Dermis blood vessel endothelial cell (primary cell): Measurements from ENCODE around the gene ZNF107. TPM values are rescaled to one million over a fixed set of nuclear protein-coding genes. Genes with fewer than 3 reads are reported as not detected.

ENCODE experiments used
- DNase-seq: peaks from one replicate; pipeline ENCODE4 v3.0.0; 2010
- total RNA-seq: library from RNA; depleted of rRNA; stranded (reverse); fragments of >200 nt; gene quantifications from 2 replicates; pipeline ENCODE4 v1.2.3, GENCODE V29; 2014

Gene ZNF107
- 4.0 and 4.6 TPM in 2 replicates for total RNA-seq

DNA sequence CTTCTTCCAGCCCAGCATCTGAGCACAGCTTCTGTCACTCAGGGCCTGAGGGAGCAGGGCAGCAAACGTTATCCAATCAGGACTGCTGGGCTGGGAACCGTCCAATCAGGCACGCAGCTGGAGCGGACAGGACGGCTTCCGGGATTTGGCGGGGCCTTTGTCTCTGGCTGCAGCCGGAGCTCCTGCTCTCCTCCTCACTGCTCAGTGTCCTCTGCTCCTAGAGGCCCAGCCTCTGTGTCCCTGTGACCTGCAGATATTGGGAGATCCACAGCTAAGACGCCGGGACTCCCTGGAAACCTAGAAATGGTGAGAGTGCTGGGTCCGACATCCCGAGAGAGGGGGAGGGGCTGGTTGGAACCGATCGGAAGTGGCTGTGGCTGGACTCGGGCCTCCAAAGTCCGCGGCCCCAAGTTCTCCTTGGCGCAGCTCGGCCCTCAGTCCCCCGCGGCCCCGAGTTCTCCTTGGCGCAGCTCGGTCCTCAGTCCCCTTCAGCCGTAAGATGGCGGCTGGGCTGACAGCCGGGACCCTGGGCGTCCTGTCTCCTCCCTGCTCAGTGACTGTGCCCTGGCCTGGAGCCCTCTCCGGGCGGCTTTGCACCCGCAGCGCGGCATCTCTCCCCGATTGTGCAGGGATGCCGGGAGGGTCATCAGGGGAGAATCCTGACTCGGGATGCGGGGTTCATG is at the start of gene ZNF107:
Gene ZNF107, plus strand, starts transcription at position 154 of the 683 bp plus-strand sequence. Its CDS starts 150 bp downstream, at position 304.
- DNase-seq: peak; percentile 94

DNA sequence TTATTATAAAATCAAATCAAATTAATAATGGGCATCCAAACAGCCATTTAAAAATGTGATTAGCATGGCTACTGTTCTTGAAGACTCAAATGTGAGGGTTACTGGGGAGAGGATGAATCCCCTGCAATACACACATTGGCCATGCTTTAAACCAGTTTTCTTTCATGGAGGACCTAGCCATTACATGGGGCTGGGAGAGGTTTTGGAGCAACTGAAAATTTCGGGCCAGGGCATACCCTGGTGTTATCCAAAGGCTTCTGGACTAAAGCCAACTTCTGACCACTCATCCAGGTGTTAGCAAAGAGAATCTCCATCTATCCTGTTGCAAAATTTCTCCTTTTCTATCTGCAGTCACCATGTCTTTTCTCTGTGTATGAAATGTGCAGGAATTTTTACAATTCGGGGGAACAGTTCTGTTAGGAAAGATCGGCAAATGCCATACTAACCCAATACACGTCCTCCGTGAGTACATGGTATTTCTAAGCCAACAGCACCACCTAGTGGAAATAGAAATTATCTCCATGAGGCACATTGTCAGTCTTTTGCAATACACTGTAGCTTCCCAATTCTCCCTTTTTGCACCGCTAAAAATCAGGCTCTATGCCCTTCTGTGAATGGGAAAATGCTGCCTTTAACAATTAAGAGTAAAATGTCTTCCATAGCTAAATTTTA is 47.0 kb upstream of the ZNF107 start:
- peak; percentile 73 for DNase-seq

DNA sequence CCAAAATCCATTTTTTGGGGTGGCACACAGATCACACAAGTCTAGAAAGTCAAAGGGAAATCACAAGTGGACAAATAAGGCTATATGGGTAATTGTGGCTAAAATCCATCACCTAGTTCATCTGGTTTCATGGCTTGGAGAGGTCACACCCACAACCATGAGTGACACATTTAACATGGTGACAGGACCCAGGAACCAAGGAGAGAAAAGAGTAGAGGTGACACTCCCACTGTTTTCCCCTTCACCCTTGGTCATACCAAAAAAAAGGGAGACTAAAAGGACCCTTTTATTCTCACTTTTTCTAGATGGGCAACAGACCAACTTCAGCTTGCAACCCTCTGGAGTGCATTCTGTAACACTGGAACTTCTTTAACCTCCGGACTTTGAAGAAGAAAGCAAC is 46.2 kb upstream of the ZNF107 start:
- no peak for DNase-seq

DNA sequence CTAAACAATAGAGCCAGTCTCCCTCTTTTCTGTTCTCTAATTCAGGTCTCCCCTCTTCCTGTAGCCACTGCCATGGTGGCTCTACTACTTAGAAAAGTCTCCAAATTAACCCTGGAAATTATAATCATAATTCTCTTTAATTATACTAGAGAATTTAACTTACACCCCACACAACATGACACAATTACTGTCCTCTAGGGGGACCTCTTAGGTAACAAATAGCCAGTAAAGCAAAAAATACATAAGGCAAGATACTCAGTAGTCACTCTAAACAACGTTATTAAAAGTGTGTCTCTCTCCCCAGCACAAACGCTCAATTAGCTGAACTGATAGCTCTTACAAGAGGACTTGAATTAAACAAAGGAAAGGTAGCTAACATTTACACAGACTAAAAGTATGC is 44.3 kb upstream of the ZNF107 start:
- no peak for DNase-seq

DNA sequence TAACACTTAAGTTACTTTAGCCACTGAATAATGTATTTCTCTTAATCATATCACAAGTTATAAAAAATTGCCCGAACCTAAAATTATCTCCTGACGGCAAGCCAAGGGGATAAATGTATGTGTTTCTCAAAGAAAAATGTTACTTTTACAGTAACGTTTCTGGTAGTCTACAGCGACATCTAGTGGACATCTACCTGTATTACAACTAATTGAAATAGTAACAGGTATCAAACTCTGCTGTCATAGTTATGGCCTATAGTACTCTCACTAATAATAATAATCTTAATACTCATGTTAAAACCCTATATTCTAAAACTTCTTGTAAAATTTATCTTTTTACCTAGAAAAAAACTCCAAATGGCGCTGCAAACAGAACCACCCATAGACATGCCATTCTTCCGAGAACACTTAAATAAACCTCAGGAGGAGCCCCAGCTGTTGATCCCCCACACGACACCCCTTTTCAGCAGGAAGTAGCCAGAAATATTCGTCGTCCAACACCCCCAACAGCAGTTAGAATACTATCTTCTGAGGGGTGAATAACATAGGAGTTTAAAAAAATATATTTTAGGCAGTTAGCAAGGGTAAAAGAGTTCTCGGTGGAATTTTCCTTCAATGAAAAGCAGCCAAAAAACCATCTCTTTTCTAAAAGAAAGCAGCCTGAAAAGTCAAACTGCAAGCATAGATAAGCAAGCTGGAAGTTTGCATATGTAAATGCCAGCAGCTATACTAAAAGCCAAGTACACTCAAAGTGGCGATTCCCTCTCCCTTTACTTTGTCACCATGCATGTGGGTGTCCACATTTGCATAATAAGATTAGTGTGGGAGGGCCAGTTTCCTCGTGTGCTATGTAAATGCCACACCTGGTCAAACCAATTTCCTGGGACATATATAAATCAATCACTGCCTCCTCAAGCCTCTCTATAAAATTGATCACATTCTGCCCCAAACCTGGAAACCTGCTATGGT is 40.5 kb upstream of the ZNF107 start:
- peak; percentile 28 for DNase-seq

DNA sequence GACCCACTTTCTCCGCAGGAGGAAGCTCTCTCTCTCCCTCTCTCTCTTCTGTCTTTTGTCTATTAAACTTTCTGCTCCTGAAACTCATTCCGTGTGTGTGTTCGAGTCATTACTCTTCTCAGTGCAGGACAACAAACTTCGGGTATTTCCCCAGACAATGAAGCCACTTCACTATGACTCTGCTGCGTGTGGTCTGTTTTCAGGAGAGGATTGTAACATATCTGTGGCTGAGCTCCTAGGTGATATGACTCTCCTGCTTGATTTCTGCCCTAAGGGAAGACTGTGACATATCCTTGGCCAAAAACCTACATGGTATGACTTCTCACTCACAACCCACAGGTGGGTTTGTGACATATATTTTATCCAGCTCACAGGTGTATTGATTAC is 39.9 kb upstream of the ZNF107 start:
- DNase-seq: no peak

DNA sequence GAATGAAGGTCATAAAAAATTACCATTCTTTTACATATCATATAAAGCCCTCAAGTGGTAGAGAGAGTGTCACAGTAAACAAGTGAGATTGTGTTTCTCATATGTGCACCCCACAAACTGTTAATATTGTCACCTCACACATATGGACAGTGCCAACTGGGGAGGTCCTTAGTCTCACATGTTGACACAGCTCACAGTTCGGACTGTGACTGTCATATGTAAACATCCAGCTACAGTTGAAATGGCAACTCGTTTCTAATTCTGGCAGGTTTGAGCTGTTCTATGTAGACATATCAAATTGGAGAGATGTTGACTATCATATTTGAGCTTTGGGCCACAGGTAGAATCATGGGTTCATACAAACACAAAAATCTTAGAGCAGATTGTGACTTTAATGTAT is 39.4 kb upstream of the ZNF107 start:
- no peak for DNase-seq

DNA sequence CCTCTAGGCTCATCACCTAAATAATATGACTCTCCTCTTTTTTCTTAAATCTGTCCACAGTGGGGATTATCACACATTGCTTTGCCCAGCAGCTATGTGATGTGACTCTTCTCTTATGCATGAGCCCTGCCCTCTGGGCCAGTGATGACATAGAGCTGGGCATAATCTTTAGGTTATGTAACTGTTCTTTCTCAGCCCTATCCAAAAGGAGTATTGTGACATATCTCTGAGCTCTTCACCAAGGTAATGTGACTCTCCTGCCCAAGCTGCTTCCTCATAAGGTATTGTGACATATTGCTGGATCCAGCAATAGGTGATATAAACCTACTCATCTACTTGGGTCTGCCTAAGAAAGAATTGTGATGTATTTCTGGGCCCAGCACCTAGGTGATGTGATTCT is 37.7 kb upstream of the ZNF107 start:
- no peak for DNase-seq

DNA sequence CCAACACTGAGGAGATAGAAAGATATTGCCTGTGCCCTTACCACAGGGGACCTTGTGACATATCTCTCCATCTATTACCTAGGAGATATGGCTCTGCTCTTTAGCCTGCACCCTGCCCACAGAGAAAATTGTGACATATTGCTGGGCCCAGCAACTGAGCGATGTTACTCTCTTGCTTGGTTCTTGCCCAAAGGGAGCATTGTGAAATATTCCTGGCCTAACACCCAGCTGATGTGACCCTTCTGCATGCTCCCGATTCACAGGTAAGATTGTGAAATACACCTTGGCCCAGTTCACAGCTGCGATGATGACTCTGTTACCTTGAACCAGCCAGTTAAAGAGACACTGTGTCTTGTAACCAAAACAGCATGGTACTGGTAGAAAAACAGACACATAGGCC is 37.2 kb upstream of the ZNF107 start:
- DNase-seq: no peak

DNA sequence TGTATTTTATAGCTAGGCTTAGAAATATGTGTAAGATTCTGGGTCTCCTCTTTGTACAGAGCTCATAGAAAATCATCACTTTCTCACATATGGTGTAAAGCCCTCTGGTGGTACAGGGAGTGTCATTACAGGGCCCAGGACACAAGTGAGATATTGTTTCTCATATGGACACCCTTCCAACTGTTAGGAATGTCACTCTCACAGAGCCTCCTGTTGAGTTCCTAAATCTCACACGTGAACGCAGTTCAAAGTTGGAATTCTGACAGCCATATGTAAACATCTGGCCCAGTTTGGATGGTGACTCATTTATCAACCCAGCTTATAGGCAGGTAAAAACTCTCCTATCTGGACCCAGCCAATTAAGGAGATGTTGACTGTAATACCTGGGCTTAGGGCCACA is 35.4 kb upstream of the ZNF107 start:
- peak; percentile 23 for DNase-seq

DNA sequence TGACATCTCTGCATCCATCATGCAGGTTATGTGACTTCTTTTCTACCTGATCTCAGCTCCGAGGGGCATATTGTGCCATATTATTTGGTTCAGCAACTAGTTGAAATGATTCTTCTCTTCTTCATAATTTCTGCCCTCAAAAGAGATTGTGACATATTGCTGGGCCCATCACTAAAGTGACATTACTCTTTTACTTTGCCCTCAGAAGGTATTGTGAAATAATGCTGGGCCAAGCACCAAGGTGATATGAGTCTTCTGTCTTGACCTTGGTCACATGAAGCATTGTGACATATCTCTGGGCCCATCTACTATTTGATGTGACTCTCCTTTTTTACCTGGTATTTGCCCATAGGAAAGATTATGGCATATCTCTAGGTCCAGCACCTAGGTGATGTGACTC is 33.9 kb upstream of the ZNF107 start:
- DNase-seq: no peak

DNA sequence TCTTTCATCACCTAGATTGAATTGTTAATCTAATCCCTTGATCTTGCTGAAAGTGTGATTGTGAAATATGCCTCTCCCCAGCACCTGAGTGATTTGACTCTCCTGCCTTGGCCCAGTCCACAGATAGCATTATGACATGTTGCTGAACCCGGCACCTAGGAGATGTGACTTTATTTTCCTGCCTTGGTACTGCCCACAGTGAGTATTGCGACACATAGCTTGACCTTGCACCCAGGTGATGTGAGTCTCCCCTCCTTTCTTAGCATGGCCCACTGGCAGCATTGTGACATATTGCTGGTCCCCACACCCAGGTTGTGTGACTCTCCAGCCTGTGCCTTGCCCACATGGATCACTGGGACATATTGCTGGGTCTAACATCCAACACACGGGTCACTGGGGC is 32.5 kb upstream of the ZNF107 start:
- DNase-seq: no peak

DNA sequence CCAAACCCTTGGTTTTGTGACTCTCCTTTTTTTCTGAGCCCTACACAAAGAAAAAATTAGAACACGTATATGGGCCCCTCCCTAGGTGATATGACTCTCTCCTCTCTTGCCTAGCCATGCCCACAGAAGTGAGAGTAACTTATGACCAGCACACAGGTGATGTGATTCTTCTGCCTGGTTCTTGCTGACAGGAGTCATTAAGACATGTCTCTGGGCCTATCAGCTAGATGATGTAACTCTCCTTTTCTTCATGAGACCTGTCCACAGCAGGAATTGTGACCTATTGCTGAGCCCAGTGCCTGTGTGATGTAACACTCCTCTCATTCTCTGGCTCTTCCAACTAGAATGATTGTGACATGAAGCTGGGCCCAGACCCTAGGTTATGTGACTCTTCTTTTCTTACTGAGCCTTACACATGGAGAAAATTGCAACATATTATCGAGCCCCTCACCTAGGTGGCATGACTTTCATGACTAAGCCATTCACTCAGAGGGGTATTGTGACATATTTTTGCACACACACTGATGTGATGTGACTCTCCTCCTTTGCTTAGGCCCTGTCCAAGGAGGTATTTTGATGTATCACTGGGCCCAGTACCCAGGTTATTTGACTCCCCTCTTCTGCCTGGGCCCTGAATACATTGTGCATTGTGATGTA is 31.4 kb upstream of the ZNF107 start:
- no peak for DNase-seq

DNA sequence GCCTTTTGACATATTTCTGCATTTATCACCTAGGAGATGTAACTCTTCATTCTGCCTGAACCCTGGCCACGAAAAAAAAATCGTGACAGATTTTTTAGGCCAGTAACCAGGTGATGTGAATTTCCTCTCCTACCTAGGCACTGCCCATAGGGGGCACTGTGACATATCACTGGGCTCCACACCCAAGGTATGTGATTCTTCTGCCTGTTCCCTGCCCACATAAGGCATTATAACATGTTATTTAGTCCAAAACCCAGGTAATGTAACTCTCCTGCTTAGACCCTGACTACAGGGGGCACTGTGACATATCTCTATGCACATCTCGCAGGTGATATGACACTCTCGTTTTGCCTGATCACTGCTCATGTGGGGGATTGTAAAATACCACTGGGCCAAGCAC is 29.5 kb upstream of the ZNF107 start:
- DNase-seq: no peak

DNA sequence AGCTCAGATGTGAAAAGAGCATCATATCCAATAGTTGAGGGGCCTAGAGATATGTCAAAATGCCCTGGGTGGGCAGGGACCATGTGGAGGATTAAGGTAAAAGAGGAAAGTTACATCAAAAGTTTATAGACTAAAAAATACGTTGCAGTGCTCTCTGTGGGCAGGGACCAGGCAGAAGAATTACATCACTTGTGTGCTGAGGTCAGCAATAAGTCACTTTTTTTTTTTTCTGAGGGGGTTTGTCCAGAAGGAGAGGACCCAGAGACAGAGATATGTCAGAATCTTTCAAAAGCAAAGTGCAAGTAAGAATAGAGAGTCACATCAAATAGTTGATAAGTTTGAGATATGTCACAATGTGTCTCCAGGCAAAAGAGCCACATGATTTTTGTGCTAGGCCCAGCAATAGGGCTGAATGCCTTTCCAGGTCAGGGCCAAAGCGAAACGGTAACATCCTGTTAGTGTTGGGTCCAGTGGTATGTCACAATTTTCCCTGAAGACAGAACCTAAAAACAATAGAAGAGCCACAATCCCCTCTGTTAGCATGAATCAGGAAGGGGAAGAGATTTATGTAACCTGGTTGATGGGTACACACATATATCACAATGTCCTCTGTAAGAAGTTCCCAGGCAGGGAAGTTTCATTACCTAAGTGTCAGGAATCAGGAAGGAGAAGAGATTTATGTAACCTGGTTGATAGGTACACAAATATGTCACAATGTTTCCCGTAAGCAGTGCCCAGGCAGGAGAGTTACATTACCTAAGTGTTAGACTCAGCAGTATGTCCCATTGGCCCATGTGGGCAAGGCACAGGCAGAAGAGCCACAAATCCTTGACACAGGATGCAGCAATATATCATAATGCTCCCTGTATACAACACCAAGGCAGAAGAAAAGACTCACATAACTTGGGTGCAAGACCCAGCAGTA is 28.1 kb upstream of the ZNF107 start:
- DNase-seq: no peak

DNA sequence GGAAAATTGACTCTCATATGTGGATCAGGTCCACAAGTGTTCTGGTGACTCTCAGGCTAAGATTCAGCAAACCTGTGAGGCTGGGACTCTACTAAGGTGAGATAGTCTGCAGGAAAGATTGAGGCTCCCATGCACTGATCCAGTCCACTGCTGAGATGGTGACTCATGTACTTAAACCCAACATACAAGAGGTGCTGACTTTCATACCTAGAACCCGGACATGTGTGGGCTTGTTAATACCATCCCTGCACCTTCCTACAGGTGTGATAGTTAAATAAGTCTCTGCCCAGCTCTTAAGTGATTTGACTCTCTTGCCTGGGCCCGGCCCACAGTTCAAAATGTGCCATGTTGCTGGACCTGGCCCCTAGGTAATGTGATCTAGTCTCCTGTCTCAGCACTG is 27.1 kb upstream of the ZNF107 start:
- DNase-seq: no peak

DNA sequence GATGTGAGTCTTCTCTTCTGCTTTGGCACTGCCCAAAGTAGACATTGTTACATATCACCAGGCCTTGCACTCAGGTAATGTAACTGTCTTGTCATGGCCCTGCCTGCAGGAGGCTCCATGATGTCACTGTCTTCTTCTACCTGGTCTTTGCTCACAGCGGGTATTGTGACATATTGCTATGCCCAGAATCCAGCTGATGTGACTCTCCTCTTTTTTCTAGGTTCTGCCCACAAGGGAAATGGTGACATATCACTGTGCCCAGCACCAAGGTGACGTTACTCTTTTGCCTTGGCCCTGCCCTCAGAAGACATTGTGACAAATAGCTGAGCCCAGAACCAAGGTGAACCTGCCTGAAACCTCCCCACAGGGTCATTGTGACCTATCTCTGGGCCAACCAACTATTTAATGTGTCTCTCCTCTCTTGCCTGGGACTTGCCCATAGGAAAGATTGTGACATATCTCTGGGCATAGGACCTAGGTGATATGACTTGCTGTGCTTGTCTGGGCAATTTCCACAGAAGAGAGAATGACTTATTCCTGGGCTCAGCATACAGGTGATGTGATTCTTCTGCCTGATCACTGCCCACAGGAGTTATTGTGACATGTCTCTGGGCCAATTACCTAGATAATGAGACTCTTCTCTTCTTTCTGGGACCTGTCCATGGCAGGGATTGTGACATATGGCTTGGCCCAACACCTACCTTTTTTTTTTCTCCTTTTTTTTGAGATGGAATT is 26.5 kb upstream of the ZNF107 start:
- no peak for DNase-seq

DNA sequence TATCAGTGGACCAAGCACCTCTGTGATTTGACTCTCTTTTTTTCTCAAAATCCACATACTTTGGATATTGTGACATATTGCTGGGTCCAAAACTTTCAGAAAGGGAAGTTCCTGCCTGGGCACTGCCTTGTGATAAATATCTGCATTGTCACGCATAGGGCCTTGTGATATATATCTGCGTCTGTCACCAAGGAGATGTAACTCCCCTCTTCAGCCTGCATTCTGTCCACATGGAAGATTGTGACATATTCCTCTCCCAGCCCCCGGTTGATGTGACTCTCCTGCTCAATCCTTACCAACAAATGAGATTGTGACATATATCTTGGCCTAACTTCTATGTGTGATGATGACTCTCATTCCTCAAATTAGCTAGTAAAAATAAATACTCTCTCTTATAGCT is 25.4 kb upstream of the ZNF107 start:
- no peak for DNase-seq

DNA sequence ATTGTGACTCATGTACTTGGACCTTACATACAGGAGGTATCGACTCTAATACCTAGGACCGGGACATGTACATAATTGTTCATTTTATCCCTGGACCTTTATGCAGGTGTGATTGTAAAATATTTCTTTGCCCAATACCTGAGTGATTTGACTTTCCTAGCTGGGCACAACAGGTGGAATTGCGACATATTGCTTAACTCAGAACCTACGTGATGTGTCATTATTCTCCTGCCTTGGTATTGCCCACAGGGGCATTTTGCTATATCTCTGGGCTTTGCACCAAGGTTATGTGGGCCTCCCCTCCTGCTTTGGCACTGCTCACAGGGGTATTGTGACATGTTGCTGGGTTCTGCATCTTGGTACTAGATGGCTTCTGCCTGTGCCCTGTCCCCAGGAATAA is 23.9 kb upstream of the ZNF107 start:
- no peak for DNase-seq

DNA sequence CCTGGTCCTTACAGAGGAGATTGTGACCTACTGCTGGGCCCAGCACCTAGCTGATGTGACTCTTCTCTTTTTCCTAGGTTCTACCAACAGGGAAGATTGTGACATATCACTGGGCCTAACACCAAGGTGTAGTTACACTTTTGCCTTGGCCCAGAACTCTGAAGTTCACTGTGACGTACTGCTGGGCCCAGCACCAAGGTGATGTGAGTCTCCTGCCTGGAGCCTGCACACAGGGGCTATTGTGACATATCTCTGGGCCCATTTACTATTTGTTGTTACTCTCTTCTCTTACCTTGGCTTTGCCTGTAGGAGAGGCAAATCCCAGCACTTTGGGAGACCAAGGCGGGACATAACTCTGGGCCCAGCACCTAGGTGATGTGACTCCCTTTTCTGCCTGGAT is 23.1 kb upstream of the ZNF107 start:
- DNase-seq: no peak

DNA sequence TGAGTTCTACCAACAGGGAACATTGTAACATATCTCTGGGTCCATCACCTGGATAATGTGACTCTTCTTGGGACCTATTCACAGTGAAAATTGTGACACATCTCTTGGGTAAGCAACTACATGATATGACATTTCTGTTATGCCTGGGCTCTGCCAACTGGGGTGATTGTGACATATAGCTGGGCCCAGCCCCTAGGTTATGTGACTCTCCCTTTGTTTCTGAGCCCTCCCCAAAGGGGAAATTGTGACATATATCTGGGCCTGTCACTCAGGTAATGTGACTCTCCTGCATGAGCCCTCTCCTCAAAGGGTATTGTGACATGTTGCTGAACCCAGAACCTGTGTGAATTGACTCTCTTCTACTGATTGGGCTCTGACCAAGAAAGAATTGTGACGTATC is 22.4 kb upstream of the ZNF107 start:
- no peak for DNase-seq
